Activated naive CD8-positive, alpha-beta T cell (primary cell): ENCODE results near the gene PAXX.

Experiments used
- H3K27ac Mint-ChIP-seq: one replicate; pipeline ENCODE4 v1.8.0; 2021; ENCODE audit warnings: mixed read lengths
- H3K27me3 Mint-ChIP-seq: one replicate; pipeline ENCODE4 v1.8.0; 2021; ENCODE audit warnings: mixed read lengths
- H3K36me3 Mint-ChIP-seq: one replicate; pipeline ENCODE4 v1.8.0; 2021; ENCODE audit warnings: mixed read lengths
- H3K4me1 Mint-ChIP-seq: one replicate; pipeline ENCODE4 v1.8.0; 2021; ENCODE audit warnings: low read depth, mixed read lengths
- H3K4me3 Mint-ChIP-seq: one replicate; pipeline ENCODE4 v1.8.0; 2021; ENCODE audit warnings: mild to moderate bottlenecking, mixed read lengths
- H3K9me3 Mint-ChIP-seq: one replicate; pipeline ENCODE4 v1.8.0; 2021; ENCODE audit warnings: low read depth, mixed read lengths

PAXX gene

DNA sequence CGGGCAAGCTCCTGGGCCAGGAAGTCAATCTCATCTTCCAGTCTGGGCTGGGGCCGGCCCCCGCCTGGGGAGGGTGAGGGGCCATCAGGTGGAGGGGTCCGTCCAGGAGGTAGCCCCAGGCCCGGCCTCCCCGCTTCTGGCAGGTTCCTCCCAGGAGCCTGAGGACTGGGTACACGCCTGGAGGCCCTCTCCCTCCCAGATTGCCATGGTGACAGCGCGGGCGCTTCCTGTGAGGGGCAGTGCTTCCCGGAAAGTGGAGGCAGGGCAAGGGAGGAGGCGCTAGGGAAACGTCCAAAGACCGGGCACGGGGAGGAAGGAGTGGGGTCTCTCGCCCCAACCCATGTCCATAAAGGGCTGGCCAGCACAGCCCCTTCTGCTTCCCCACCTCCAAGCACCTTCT lies 48.9 kb downstream of the PAXX start:
- H3K27me3 Mint-ChIP-seq, result peaks cover 2% of the 10 kb centered on the region

DNA sequence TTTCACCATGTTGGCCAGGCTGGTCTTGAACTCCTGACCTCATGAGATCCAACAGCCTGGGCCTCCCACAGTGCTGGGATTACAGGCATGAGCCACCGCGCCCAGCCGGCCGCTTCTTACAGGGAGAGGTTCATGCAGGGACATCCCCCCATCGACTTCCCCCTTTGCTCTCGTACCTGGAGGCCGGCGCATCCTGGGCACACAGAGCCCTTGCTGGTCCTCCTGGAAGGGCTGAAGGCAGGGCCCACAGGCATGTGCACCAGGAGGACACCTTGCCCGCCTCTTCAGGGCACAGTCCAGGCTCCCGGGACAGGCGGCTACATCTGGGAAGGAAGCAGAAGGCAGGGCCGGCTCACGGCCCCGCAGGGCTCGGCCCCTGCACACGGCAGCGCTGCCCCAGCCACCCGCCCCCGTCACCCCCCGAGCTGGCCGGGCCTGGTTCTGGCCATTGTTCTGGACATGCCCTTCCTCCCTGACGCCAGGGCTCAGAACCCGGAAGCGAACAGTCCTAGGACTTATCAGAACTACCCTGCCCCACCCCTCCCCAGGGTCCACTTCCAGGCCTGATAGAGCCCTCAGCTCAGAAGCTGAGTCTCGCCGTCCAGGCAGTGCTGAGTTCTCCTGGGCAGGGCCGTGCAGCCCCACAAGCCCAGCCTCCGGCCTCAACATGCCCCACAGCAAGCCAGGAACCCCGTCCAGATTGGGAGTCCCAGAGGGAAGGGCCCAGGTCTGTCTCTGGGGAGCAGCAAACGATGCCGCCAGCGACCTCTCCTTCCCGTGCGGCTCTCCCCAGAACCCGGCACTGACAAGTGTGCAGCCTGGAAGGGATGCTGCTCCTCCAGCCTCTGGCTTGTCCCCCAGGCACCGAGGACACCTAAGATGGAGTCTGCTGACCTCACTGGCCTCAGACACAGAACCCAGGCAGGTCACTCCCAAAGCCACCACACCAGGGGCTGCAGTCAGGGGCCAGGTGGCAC lies 50.8 kb downstream of the PAXX start:
- H3K36me3 Mint-ChIP-seq, result no peaks in the 10 kb centered on the region

More for the DNA sequence above, 48.9 kb downstream of the PAXX start:
- Mint-ChIP-seq H3K4me1 (peaks cover 8% of the 10 kb centered on the region), H3K36me3 (no peaks in the 10 kb centered on the region), H3K27ac (no peak overlapping the region), H3K9me3 (no peaks in the 10 kb centered on the region), H3K4me3 (no peak overlapping the region)

More for the DNA sequence above, 50.8 kb downstream of the PAXX start:
- Mint-ChIP-seq H3K4me1 (peaks cover 11% of the 10 kb centered on the region), H3K4me3 (no peak overlapping the region), H3K27me3 (peaks cover 2% of the 10 kb centered on the region), H3K27ac (no peak overlapping the region), H3K9me3 (no peaks in the 10 kb centered on the region)
